HK-2 (cell line): Measurements from ENCODE around the gene AKT1.
A peak's percentile ranks its signal among the peaks of the same experiment; 100 is the strongest.
"Not testable (repeated sequence)": the region's sequence is repeated elsewhere in the genome, so short reads cannot be mapped to it uniquely, and the experiment has no call there.

Experiments used
- DNase-seq: peaks from one replicate; pipeline ENCODE4 v3.0.0-alpha.2; 2018; ENCODE audit not compliant: unreplicated experiment

AKT1 gene

GRCh38 chr14:104753528-104754212 is 41.9 kb downstream of the AKT1 start:
- no peak for DNase-seq

GRCh38 chr14:104752735-104753527 is 42.6 kb downstream of the AKT1 start, which contains the start of gene SIVA1:
Gene SIVA1, plus strand, starts transcription at chr14:104753147. Its CDS starts 55 bp downstream, at chr14:104753202.
- DNase-seq, result peak; percentile 100

- no peak for DNase-seq
Measured at GRCh38 chr14:104752423-104752734, 43.2 kb downstream of the AKT1 start.

GRCh38 chr14:104751539-104752422 is 43.8 kb downstream of the AKT1 start:
- no peak for DNase-seq

- DNase-seq, result not testable (repeated sequence)
Measured at GRCh38 chr14:104750753-104751057, 44.8 kb downstream of the AKT1 start.

- no peak for DNase-seq
Measured at GRCh38 chr14:104750056-104750752, 45.3 kb downstream of the AKT1 start.

GRCh38 chr14:104749111-104749649 is 46.4 kb downstream of the AKT1 start:
- DNase-seq, result no peak

- no peak for DNase-seq
Measured at GRCh38 chr14:104747876-104748275, 47.7 kb downstream of the AKT1 start.

- DNase-seq, result no peak
Measured at GRCh38 chr14:104746934-104747481, 48.5 kb downstream of the AKT1 start.

- DNase-seq, result no peak
Measured at GRCh38 chr14:104746071-104746545, 49.4 kb downstream of the AKT1 start.

- no peak for DNase-seq
Measured at GRCh38 chr14:104745431-104745830, 50.1 kb downstream of the AKT1 start.

- DNase-seq, result no peak
Measured at GRCh38 chr14:104744484-104744883, 51.1 kb downstream of the AKT1 start.

GRCh38 chr14:104743461-104744380 is 51.8 kb downstream of the AKT1 start:
- no peak for DNase-seq

- DNase-seq, result no peak
Measured at GRCh38 chr14:104742586-104743455, 52.7 kb downstream of the AKT1 start.

GRCh38 chr14:104741803-104742251 is 53.7 kb downstream of the AKT1 start:
- DNase-seq, result no peak

- no peak for DNase-seq
Measured at GRCh38 chr14:104741108-104741802, 54.3 kb downstream of the AKT1 start.

- DNase-seq, result no peak
Measured at GRCh38 chr14:104739546-104740516, 55.7 kb downstream of the AKT1 start.
